Body of pancreas (tissue), 4 donors: ENCODE data around the gene FBXL5. TPM values are rescaled to one million over a fixed set of nuclear protein-coding genes. Genes with fewer than 3 reads are reported as not detected.

Source experiments
- ATAC-seq: fragments of 150-250 bp; one replicate; pipeline ENCODE4 v1.9.1; 2016
- DNase-seq, 4 donors: peaks; one replicate each; pipeline ENCODE4 v3.0.0-alpha.2; 2019
- H3K27ac ChIP-seq, 4 donors: fragments of 200-600 bp; sonication (generic); 1 replicate in 3 of 4; 2 replicates in 1 of 4; pipeline versions ENCODE4 v1.5.1 to v1.6.1; 2016 to 2019; ENCODE audit warnings: mild to moderate bottlenecking in 1 of 4, mixed read lengths in 1 of 4, moderate library complexity in 1 of 4
- H3K27me3 ChIP-seq, 2 donors: fragments of 200-600 bp; sonication (generic); one replicate each; pipeline ENCODE4 v1.6.0; 2016; ENCODE audit warnings: mild to moderate bottlenecking in 1 of 2
- H3K36me3 ChIP-seq, 2 donors: fragments of 200-600 bp; sonication (generic); replicated peaks in 1 of 2; 2 replicates each; pipeline ENCODE4 v1.5.1; 2016; ENCODE audit warnings: low read depth in 2 of 2; ENCODE audit not compliant: insufficient read depth in 1 of 2
- H3K4me1 ChIP-seq: fragments of 200-600 bp; sonication (generic); one replicate; pipeline ENCODE4 v1.6.0; 2016
- H3K4me3 ChIP-seq, 2 donors: fragments of 200-600 bp; sonication (generic); 1 replicate in 1 of 2; 2 replicates in 1 of 2; pipeline ENCODE4 v1.5.1; 2016 to 2019
- H3K9me3 ChIP-seq, 3 donors: fragments of 200-600 bp; sonication (generic); 1 replicate in 2 of 3; 2 replicates in 1 of 3; pipeline ENCODE4 v1.5.1; 2016
- CTCF ChIP-seq, 7 experiments: fragments of 450-650 bp in 4 of 7; fragments of 200-600 bp in 3 of 7; sonication (generic) in 3 of 7; IDR thresholded peaks; one replicate each; pipeline ENCODE4 v1.5.1; 2016 to 2019; ENCODE audit warnings: antibody characterized with exemption in 7 of 7
- POLR2A ChIP-seq, 3 donors: fragments of 450-650 bp; IDR thresholded peaks; one replicate each; pipeline ENCODE4 v1.6.1; 2016; ENCODE audit warnings: antibody characterized with exemption in 3 of 3, mild to moderate bottlenecking in 2 of 3
- WGBS, 2 donors: methylation state at CpG; one replicate each; pipeline ENCODE4 v1.1.5; 2017; 5-methylcytosine and 5-hydroxymethylcytosine counted together
- intact Hi-C: fragments of 100-400 bp; cut with DNase I; formaldehyde crosslinking; loops from one replicate; pipeline ENCODE4 v1.15.1; 2023
- total RNA-seq, 2 donors: library from RNA; depleted of rRNA; stranded (reverse); fragments of >200 nt; gene quantifications; one replicate each; pipeline ENCODE4 v1.1.0, GENCODE V29; 2016

FBXL5 gene
- total RNA-seq, 2 donors from 2014 or later: 52.4 to 56.0 TPM

GRCh38 chr4:15696866-15697265 is 41.7 kb upstream of the FBXL5 start:
- no peak overlapping the region for H3K4me3 ChIP-seq
- H3K9me3 ChIP-seq: no peaks in the 10 kb centered on the region
- H3K27me3 ChIP-seq: no peaks in the 10 kb centered on the region
- no peak overlapping the region for H3K27ac ChIP-seq
- 96 to 100% methylated on average over 1 of the region's 1 CpG for WGBS, 2 donors
- no peaks in the 10 kb centered on the region for H3K4me1 ChIP-seq
- TF ChIP-seq CTCF (IDR thresholded peaks at IDR 0.05): no peak
- TF ChIP-seq POLR2A (IDR thresholded peaks at IDR 0.05): no peak
- H3K36me3 ChIP-seq: no peaks in the 10 kb centered on the region
- intact Hi-C loops: no loop called here
- DNase-seq (no peak), ATAC-seq (no peak)

GRCh38 chr4:15695729-15696128 is 40.6 kb upstream of the FBXL5 start:
- Histone ChIP-seq H3K9me3 (no peaks in the 10 kb centered on the region), H3K27me3 (no peaks in the 10 kb centered on the region), H3K36me3 (no peaks in the 10 kb centered on the region), H3K4me1 (no peaks in the 10 kb centered on the region), H3K4me3 (no peak overlapping the region), H3K27ac (no peak overlapping the region)
- no peak for TF ChIP-seq POLR2A (IDR thresholded peaks at IDR 0.05)
- no peak for TF ChIP-seq CTCF (IDR thresholded peaks at IDR 0.05)
- 69 to 82% methylated on average over 3 of the region's 3 CpGs for WGBS, 2 donors
- ATAC-seq (no peak), DNase-seq (no peak)
- intact Hi-C loops: no loop called here

- no peaks in the 10 kb centered on the region for H3K9me3 ChIP-seq
- H3K4me1 ChIP-seq: no peaks in the 10 kb centered on the region
- DNase-seq (no peak), ATAC-seq (no peak)
- no peak overlapping the region for H3K4me3 ChIP-seq
- no peak overlapping the region for H3K27ac ChIP-seq
- H3K27me3 ChIP-seq: no peaks in the 10 kb centered on the region
- no peaks in the 10 kb centered on the region for H3K36me3 ChIP-seq
- TF ChIP-seq POLR2A (IDR thresholded peaks at IDR 0.05): no peak
- no peak for TF ChIP-seq CTCF (IDR thresholded peaks at IDR 0.05)
- WGBS, 2 donors: 89% methylated on average over 10 of the region's 10 CpGs
- intact Hi-C loops: no loop called here
Measured at GRCh38 chr4:15695240-15695699, 40.1 kb upstream of the FBXL5 start.

GRCh38 chr4:15694431-15694830 is 39.3 kb upstream of the FBXL5 start:
- Histone ChIP-seq H3K9me3 (no peaks in the 10 kb centered on the region), H3K4me1 (no peaks in the 10 kb centered on the region), H3K36me3 (no peaks in the 10 kb centered on the region), H3K27me3 (no peaks in the 10 kb centered on the region), H3K4me3 (no peak overlapping the region), H3K27ac (no peak overlapping the region)
- TF ChIP-seq POLR2A (IDR thresholded peaks at IDR 0.05) (no peak), CTCF (IDR thresholded peaks at IDR 0.05) (no peak)
- 64 to 68% methylated on average over 4 of the region's 4 CpGs for WGBS, 2 donors
- DNase-seq (no peak), ATAC-seq (no peak)
- intact Hi-C loops: no loop called here

- 80 to 89% methylated on average over 2 of the region's 2 CpGs for WGBS, 2 donors
- DNase-seq (no peak), ATAC-seq (no peak)
- no peaks in the 10 kb centered on the region for H3K36me3 ChIP-seq
- H3K27ac ChIP-seq: no peak overlapping the region
- H3K9me3 ChIP-seq: no peaks in the 10 kb centered on the region
- TF ChIP-seq POLR2A (IDR thresholded peaks at IDR 0.05) (no peak), CTCF (IDR thresholded peaks at IDR 0.05) (no peak)
- no peaks in the 10 kb centered on the region for H3K27me3 ChIP-seq
- intact Hi-C loops: no loop called here
- no peak overlapping the region for H3K4me3 ChIP-seq
- H3K4me1 ChIP-seq: no peaks in the 10 kb centered on the region
Measured at GRCh38 chr4:15692602-15693001, 37.4 kb upstream of the FBXL5 start.
